OCI-M2 (cell line): ENCODE data around the gene DET1.
A peak's percentile ranks its signal among the peaks of the same experiment; 100 is the strongest.

ENCODE experiments used
- DNase-seq: peaks from one replicate; lab custom pipeline; 2025; ENCODE audit not compliant: unreplicated experiment; lab: John Stamatoyannopoulos, UW

The DET1 gene

DNA sequence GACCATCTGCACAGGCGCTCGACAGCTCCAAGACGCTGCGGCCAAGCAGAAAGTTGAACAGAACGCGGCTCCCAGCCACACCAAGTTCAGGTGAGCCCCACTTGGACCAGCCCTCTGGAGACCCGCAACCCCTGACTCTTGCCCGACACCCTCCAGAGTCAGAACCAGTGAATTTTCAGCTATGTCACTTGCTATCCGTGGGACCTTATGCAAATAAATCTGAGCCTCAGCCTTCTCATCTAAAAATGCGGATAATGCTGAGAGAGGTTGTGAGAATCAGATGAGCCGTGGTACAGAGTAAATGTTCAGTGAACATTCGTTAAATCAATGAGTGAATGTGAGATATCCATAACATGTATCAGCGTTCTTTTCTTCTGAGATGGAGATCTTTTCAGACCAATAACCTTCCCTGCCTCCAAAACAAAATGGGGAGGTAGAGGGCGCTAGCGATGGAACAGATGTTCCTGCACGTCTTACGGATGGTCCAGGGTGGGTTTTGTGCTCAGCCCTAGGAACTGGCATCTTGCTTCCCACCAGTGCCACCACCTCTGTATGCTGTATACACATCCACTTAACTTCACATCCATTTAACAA lies 78.4 kb downstream of the DET1 start:
- DNase-seq: no peak

DNA sequence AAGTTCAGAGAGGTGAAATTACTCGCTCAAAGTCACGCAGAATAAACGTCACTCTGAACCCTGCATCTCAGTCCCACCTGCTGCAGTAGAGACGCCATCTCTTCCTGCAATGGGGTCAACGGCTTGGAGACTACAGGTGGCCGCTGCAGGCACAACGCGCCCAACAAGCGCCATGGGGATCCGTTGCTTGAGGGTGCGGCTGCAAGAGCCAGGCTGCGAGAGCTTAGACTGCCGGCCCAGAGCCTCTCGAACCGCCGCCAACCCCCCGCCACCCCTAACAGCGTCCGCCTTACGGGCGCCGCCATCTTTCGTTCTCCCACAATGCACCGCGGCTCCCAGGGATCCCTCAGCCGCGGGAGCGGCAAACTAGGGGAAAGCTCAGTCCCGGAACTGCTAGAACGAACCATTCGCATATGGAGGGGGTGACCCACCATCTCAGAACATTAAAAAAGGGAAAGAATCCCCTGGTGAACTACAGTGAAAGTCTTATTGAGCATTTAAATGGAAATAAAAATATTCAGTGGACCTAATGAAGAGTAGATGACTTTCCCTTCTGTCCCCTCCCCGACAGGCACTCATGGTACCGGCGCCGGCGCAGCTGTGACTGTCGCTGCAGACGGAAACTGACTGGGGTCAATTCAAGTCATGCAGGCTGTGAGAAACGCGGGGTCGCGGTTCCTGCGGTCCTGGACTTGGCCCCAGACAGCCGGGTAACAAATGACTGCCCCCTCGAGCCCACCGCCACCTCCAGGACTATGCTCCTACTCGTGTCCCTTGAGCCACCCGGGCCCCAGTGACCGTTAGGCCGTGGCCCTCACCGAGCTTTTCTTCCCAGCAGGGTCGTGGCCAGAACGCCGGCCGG lies 79.2 kb downstream of the DET1 start, which contains the start of the genes MRPL46 and MRPS11:
TSS of gene MRPL46 (minus strand) at position 316 of the 862 bp plus-strand sequence. CDS start at position 305, 11 bp downstream.
TSS of gene MRPS11 (plus strand) at position 636 of the 862 bp plus-strand sequence. CDS start at position 646, 10 bp downstream.
- peak; percentile 65 for DNase-seq

DNA sequence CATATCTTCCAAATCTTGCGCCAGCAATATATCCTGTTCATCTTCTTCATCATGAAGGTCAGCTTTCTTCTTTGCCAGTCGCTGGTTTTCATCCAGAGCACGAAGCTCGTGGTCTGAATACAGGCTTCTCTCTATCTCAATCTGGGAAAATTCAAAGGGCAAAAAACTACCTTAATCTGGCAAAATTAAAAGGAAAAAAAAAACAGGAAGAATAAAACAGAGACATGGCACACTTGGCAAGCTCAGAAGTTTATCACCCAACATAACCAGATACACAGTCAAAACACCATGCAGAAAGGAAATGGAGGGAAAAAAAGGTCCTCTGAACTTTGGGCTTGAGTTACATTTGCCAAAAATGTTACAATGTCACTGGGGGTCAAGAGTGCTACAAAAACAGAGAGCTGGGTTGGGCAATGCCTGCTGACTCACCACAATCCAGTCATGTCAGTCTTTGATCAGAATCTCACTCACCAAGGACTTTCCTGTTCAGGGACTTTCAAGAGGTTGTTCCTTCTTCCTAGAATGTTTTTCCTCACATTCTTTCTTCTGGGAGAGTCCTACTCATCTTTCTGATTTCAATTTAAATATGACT lies 80.8 kb downstream of the DET1 start:
- no peak for DNase-seq

DNA sequence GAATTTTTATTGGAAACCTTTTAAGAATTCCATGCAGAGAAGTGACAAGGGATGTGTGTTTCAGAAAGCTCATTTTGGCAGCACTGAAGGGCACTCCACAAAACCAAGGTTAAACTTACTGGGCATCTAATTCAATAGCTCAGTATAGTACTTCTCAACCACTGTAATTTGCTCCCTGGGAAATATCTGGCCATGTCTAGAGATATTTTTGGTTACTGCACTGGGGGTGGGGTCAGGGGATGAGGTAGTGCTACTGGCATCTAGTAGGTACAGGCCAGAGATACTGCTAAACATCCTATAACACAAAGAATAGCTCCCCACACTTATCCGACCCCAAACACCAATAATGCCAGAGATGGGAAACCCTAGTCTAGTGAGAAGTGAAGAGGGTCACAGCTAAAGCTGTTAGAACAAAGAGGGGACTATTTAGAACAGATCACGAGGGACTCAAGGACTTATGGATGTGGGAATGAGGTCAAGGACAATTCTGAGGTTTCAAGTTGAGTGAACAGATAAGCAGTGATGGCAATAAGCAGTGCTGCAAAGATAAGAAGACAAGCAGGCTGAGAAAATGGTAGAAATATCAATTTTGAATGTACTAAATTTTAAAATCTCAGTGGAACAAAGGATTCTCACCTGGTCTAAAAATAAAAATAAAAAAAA lies 82.5 kb downstream of the DET1 start:
- no peak for DNase-seq
